Measurements from ENCODE around the gene TMEM120B.

TMEM120B gene

DNA sequence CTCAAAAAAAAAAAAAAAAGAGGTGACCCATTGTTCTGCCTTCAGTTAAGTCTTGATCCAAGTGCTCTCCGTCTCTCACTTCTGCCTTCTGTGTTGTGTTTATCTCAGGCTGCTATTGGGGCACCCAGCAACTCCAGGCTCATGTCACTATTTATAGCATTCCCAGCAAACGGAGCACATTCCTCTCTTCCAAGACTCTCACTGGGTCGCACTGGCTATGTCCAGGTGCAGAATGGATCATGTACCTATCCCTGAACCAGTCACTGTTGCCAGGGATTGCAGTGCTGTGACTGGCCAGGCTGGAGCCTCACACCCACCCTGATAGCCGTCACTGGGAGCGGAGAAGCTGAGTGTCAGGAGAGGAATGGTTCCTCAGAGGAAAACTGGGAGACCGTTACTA is 49.7 kb downstream of the TMEM120B start:
- TF ChIP-seq ZFX (IDR thresholded peaks at IDR 0.05), result no peak
- TF ChIP-seq, protein P1, sequence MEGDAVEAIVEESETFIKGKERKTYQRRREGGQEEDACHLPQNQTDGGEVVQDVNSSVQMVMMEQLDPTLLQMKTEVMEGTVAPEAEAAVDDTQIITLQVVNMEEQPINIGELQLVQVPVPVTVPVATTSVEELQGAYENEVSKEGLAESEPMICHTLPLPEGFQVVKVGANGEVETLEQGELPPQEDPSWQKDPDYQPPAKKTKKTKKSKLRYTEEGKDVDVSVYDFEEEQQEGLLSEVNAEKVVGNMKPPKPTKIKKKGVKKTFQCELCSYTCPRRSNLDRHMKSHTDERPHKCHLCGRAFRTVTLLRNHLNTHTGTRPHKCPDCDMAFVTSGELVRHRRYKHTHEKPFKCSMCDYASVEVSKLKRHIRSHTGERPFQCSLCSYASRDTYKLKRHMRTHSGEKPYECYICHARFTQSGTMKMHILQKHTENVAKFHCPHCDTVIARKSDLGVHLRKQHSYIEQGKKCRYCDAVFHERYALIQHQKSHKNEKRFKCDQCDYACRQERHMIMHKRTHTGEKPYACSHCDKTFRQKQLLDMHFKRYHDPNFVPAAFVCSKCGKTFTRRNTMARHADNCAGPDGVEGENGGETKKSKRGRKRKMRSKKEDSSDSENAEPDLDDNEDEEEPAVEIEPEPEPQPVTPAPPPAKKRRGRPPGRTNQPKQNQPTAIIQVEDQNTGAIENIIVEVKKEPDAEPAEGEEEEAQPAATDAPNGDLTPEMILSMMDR (conservative IDR thresholded peaks at IDR 0.05), result no peak
- H3K27ac ChIP-seq, result no peak overlapping the region

DNA sequence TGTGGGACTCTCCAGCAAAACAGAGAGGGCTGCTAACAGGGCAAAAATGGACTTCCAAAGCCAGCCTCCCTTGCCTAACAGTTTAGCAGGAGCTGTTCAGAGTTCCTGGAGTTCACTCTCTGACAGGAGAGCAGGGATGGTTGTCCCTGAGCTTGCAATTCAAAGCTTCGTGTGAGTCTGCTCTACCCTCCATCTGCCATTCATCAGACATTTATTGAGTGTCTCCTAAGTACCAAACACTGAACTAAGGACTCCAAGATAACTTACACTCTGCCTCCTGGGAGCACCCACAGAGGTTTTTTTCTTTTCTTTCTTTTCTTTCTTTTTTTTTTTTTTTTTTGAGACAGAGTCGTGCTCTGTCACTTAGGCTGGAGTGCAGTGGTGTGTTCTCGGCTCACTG is 52.3 kb downstream of the TMEM120B start:
- TF ChIP-seq, protein P1 (conservative IDR thresholded peaks at IDR 0.05), result no peak
- no peak for TF ChIP-seq ZFX (IDR thresholded peaks at IDR 0.05)
- H3K27ac ChIP-seq, result no peak overlapping the region

DNA sequence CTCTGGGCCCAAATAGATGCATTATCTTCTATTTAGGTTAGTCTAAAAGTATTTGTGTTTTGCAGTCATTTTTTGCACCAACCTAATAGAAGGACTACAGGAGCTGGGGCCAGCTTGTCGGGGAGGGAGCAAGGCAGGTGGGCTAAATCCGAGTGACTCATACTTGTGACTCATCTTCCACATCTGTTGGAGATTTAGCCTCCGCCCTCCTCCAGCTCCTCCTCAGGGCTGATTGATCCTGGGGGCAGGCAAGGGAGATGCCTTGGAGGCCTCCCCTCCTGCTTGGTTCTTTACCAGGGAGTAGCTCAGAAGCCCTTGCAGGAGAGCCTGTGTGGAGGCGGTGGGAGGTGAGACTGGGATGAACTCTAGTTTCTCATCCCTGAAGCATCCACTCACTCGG is 53.0 kb downstream of the TMEM120B start:
- TF ChIP-seq ZFX (IDR thresholded peaks at IDR 0.05), result no peak
- TF ChIP-seq, protein P1 (conservative IDR thresholded peaks at IDR 0.05), result no peak

DNA sequence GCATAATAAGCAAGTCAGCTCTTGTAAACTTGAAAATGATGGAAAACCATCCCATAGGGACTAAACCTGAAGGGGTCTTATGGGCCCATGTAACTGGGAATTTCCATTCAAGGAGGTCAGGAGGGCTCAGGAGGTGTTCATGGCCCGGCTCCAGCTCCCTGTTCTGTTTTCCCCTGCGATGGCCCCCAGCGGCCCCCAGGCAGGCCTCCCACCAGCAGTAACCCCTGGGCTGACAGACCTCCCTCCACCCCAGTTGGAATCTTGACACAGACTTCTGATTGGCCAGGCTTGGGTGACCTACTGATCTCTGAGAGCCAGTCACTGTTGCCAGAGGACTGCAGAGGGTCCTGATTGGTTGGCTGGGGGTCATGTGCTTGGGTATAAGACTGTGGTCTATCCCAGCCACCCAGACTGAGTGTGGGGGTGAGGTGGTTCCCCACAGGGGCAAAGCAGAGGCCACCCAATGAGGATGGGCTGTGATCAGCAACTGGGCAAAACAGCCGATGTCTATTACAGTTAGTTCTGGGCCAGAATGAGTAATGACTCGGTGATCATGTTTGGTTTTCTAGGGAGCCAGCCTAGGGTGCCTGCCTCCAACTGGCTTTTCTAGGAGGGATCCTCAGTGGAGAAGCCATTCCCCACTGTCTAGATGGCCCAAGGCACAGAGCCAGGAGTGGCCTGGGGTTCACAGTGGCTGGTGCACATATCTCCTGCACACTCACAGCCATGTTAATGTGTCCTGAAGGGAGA is 53.9 kb downstream of the TMEM120B start:
- no peak overlapping the region for H3K27ac ChIP-seq
- no peak for TF ChIP-seq ZFX (IDR thresholded peaks at IDR 0.05)
- TF ChIP-seq, protein P1 (conservative IDR thresholded peaks at IDR 0.05), result no peak

More for the DNA sequence above, 53.0 kb downstream of the TMEM120B start:
- no peak overlapping the region for H3K27ac ChIP-seq

DNA sequence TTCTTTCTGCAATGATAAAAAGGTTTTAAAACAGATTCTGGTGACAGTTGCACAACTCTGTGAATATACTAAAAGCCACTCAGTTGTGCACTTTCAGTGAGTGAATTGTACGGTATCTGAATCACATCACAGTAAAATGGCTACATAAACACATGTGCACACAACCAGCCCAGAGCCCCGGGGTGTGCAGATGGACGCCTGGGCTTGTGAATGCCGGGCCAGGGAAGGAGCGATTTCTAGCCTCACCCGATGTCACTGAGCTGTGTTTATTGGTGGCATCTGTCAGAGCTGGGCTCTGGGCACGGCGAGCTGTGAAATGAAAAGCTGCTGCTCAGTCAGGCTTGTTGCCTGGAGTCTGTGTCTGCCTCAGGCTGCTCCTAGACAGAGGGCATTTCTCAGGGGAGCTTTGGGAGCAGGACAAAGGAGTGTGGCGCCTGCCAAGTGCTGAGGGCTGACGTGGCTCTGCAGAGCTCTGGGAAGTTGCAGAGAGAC is 55.0 kb downstream of the TMEM120B start:
- H3K27ac ChIP-seq, result no peak overlapping the region
- TF ChIP-seq ZFX (IDR thresholded peaks at IDR 0.05), result no peak
- TF ChIP-seq, protein P1 (conservative IDR thresholded peaks at IDR 0.05), result no peak

DNA sequence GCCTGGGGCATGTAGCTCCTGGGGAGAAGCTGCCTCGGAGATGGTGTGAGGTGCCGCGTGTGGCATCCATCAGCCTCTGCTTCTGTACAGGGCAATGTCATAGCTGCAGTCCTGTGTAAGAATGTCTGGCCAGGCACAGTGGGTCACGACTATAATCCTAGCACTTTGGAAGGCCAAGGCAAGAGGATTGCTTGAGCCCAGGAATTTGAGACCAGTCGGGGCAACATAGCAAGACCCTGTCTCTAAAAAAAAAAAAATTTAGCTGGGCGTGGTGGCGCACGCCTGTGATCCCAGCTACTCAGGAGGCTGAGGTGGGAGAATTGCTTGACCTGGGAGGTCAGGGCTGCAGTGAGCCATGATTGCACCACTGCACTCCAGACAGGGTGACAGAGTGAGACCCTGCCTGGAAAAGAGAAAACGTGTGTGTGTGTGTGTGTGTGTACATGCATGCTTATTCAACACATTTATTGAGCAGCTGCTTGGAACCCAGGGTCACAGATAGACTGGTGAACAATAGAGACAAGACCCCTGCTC is 56.8 kb downstream of the TMEM120B start:
- no peak for TF ChIP-seq ZFX (IDR thresholded peaks at IDR 0.05)
- TF ChIP-seq, protein P1 (conservative IDR thresholded peaks at IDR 0.05), result no peak
- no peak overlapping the region for H3K27ac ChIP-seq

DNA sequence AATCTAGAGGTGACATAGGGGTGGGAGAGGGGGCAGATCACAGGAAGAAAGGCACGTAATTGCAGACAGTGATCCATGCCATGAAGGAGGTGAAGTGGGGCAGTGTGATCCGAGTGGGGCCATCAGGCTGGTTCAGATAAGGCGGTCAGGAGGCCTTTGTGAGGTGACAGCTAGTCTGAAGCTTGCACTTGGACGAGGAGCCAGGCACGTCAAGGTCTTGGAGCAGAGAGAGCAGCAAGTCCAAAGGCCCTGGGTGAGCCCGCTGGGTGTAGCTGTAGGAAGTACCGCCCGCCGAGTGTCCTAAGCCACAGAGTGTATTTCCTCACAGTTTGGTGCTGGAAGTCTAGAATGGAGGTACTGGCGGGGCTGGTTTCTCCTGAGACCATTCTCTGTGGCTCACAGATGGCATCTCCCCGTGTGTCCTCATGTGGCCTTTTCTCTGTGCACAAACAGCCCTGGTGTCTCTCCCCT is 57.3 kb downstream of the TMEM120B start:
- no peak overlapping the region for H3K27ac ChIP-seq

More for the DNA sequence above, 57.3 kb downstream of the TMEM120B start:
- TF ChIP-seq, protein P1 (conservative IDR thresholded peaks at IDR 0.05), result no peak
- TF ChIP-seq ZFX (IDR thresholded peaks at IDR 0.05), result no peak
